Psoas muscle (tissue), 8 donors: ENCODE results near the gene IFRD2. TPM values are rescaled to one million over a fixed set of nuclear protein-coding genes. Genes with fewer than 3 reads are reported as not detected.

Experiments
- ATAC-seq, 4 donors: fragments of 200-7000 bp; cut with Tn5 transposase; one replicate each; pipeline ENCODE4 v1.9.1; 2020; ENCODE audit warnings: moderate library complexity in 3 of 4, mild to moderate bottlenecking in 2 of 4
- DNase-seq, 2 donors: peaks; one replicate each; pipeline ENCODE4 v3.0.0-alpha.2; 2020
- H3K27ac ChIP-seq: fragments of 200-600 bp; one replicate; pipeline ENCODE4 v1.8.0; 2022
- H3K27me3 ChIP-seq, 3 donors: fragments of 200-600 bp in 1 of 3; one replicate each; pipeline versions ENCODE4 v1.6.1 to v1.8.0; 2013 to 2022; ENCODE audit warnings: low read length in 2 of 3, mild to moderate bottlenecking in 2 of 3, moderate library complexity in 1 of 3; ENCODE audit not compliant: insufficient read depth in 3 of 3
- H3K36me3 ChIP-seq, 2 donors: fragments of 200-600 bp in 1 of 2; one replicate each; pipeline versions ENCODE4 v1.6.1 to v1.8.0; 2013 to 2022; ENCODE audit warnings: low read depth in 1 of 2, mild to moderate bottlenecking in 1 of 2, moderate library complexity in 1 of 2; ENCODE audit not compliant: insufficient read depth in 1 of 2
- H3K4me1 ChIP-seq: fragments of 200-600 bp; one replicate; pipeline ENCODE4 v1.8.0; 2022
- H3K4me3 ChIP-seq: fragments of 200-600 bp; one replicate; pipeline ENCODE4 v1.8.0; 2022; ENCODE audit warnings: mild to moderate bottlenecking
- H3K9me3 ChIP-seq: fragments of 200-600 bp; one replicate; pipeline ENCODE4 v1.8.0; 2022
- CTCF ChIP-seq: fragments of 200-600 bp; IDR thresholded peaks from one replicate; pipeline ENCODE4 v1.8.0; 2022; ENCODE audit warnings: antibody characterized with exemption
- WGBS, 3 donors: extraction: QIAGEN DNeasy Blood & Tissue Kit; methylation state at CpG; one replicate each; pipeline versions ENCODE4 v1.1.6 to v1.1.7; 2013; 5-methylcytosine and 5-hydroxymethylcytosine counted together
- intact Hi-C, 2 donors: fragments of 100-400 bp; cut with DNase I; formaldehyde crosslinking; loops; one replicate each; pipeline versions ENCODE4 v1.11.0 to v1.14.2; 2022
- polyA plus RNA-seq, 3 donors: library from polyadenylated mRNA; stranded (reverse); fragments of 200-250 nt; gene quantifications; one replicate each; pipeline ENCODE4 v1.2.3, GENCODE V29; 2013
- total RNA-seq, 4 donors: library from RNA; stranded (reverse); fragmentation: NEBNext Ultra II Directional in 2 of 4; extraction: Animal tissue kit (Norgen Biotek cat#: 25700) in 2 of 4; gene quantifications; one replicate each; pipeline versions ENCODE4 v1.2.1 to v1.2.4, GENCODE V29; 2021 to 2023
- donor health status: healthy with polysubstance abuse.
- donor health status: DM: no; HTN: no; CAD: no; lungs with moderate emphysema.
- donor health status: Bipolar disorder and iron deficiency.
- donor health status: healthy.
- donor health status: DM: yes; HTN: yes; CAD: no.
- donor health status: DM: no; HTN: no; CAD: no.
- donor health status: DM: no; HTN: no; CAD: no.
- donor health status: DM: yes; HTN: yes; CAD: no.

Gene IFRD2
- total and polyA plus RNA-seq, 7 donors: 77.2 to 175 (median 130) TPM

GRCh38 chr3:50304601-50305000 lies 12.4 kb upstream of the IFRD2 start:
- Histone ChIP-seq H3K36me3 (peaks cover 0 to 6% of the 10 kb centered on the region in 2 donors), H3K4me3 (no peak overlapping the region), H3K9me3 (no peaks in the 10 kb centered on the region), H3K4me1 (peaks cover 19% of the 10 kb centered on the region), H3K27ac (no peak overlapping the region), H3K27me3 (no peaks in the 10 kb centered on the region)
- no peak for TF ChIP-seq CTCF
- intact Hi-C loops: no loop called here
- ATAC-seq (no peak), DNase-seq (no peak)

GRCh38 chr3:50303013-50303815 lies 11.0 kb upstream of the IFRD2 start, which contains the start of gene HYAL1:
Gene HYAL1 (minus strand): TSS chr3:50303574. CDS start chr3:50302956, 618 bp downstream.
- H3K27ac ChIP-seq: peak within 1 kb of the TSS; percentile 88
- peak; percentile 25 for TF ChIP-seq CTCF
- no peaks in the 10 kb centered on the region for H3K9me3 ChIP-seq
- DNase-seq (peak; percentile 77 to 87), ATAC-seq (peak in 2 of 4 donors; percentile 18 to 29)
- 29 to 48% (median 45%) methylated on average over 13 to 14 of the region's 14 CpGs for WGBS, 3 donors
- H3K4me1 ChIP-seq: peaks cover 26% of the 10 kb centered on the region
- H3K27me3 ChIP-seq: no peaks in the 10 kb centered on the region
- H3K36me3 ChIP-seq: no peaks in the 10 kb centered on the region
- intact Hi-C loops: no loop called here
- H3K4me3 ChIP-seq: peak within 1 kb of the TSS; percentile 76

- TF ChIP-seq CTCF: no peak
- WGBS, 3 donors: 63 to 81% (median 71%) methylated on average over 32 of the region's 32 CpGs
- no peak for ATAC-seq
- Histone ChIP-seq H3K27me3 (no peaks in the 10 kb centered on the region), H3K36me3 (no peaks in the 10 kb centered on the region), H3K27ac (peak overlapping the region; percentile 88), H3K4me3 (peak overlapping the region; percentile 76), H3K4me1 (peaks cover 29% of the 10 kb centered on the region), H3K9me3 (no peaks in the 10 kb centered on the region)
- intact Hi-C loops: no loop called here
- DNase-seq: peak in 1 of 2 donors; percentile 60
Measured at GRCh38 chr3:50302095-50303012, 10.1 kb upstream of the IFRD2 start.

GRCh38 chr3:50300681-50301254 lies 8.5 kb upstream of the IFRD2 start:
- H3K27ac ChIP-seq: peak overlapping the region; percentile 88
- 76 to 90% (median 82%) methylated on average over 6 of the region's 6 CpGs for WGBS, 3 donors

More at GRCh38 chr3:50300681-50301254, 8.5 kb upstream of the IFRD2 start:
- Histone ChIP-seq H3K36me3 (peaks cover 0 to 6% of the 10 kb centered on the region in 2 donors), H3K9me3 (no peaks in the 10 kb centered on the region), H3K4me3 (peak overlapping the region; percentile 76), H3K27me3 (no peaks in the 10 kb centered on the region), H3K4me1 (peaks cover 29% of the 10 kb centered on the region)
- ATAC-seq: no peak
- intact Hi-C loops: no loop called here
- no peak for TF ChIP-seq CTCF
- no peak for DNase-seq
